GM19043 (cell line): ENCODE results near the gene INSC.

Experiments used
- ATAC-seq: cut with Tn5 transposase; IDR thresholded peaks from one replicate; pipeline ENCODE4 v1.9.1; 2021; ENCODE audit warnings: low read depth; ENCODE audit not compliant: unreplicated experiment

The INSC gene

DNA sequence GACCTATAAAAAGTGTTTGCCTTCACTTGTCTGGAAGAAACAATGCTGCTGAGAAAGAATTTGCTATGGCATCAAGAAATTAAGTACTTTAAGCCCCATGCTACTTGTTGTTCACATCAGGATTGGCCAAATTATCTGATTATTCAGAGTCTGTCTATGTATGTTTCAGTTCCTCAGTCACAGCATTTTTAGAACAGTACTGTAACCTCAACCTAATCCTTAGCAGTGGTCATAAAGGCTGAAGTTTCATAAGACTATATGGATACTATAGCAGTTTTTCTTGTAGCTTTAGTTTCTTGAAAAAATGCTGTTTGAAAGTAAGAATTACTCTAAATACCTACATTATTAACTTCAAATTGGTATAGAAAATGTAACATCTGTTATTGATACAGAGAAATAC lies 153.9 kb downstream of the INSC start:
- ATAC-seq, result no peak

- ATAC-seq, result no peak
These were observed 160.4 kb downstream of the INSC start for GRCh38 chr11:15275141-15275540.

DNA sequence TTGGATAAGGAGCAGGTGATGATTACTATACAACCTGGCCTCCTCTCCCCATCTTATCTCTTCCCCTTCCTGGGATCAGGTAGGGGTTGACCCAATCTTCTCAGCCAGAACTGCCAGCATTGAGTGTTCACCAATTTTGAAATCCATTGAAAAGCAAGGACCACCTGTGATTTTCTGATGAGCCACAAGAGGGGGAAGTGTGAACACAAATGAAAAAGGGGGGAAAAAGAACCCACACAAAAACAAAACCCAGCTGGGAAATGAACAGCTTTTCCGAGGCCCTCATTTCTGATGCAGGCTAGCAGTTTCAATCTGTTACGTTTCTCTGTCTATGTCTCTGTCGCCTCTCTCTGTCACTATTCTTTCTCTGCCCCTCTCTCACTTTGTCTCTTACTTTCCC lies 161.9 kb downstream of the INSC start:
- no peak for ATAC-seq

GRCh38 chr11:15278128-15278527 lies 163.4 kb downstream of the INSC start:
- no peak for ATAC-seq

DNA sequence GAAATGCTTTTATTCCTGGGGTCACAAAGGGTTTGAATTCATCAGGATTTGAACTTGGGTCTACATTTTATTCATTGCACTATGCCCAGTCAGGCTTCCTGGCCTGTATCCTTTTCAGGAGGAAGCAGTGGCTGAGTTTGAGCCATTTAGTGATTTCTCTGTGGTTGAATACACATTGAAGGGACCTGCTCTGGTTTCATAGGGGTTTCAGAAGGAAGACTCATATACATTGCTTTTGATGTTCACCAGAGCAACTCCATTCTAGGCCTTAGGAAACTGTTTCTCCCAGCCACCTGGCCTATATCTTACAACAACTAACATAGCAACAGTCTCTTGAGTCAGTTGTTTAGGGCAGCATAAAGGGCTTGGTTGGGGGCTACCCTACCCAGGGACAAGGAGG lies 165.7 kb downstream of the INSC start:
- ATAC-seq, result no peak

DNA sequence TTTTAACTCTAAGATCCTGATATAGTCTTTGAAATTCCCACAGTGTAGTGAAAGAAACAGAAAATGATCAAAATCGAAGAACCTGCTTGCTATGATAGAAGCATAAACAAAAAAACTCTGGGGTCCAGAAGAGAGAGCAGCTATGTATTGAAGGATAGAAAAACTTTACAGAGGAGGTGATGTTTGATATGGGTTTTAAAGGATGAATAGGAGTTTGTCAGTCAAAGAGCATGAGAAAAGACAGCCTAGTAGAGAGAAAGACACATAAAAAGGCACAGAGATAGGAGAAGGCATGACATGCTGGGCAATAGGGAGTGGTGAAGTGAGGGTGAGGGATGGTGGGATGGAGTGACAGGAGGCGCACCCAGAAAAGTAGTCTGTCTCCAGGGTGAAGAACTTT lies 168.0 kb downstream of the INSC start:
- no peak for ATAC-seq

GRCh38 chr11:15286465-15286864 lies 171.7 kb downstream of the INSC start:
- no peak for ATAC-seq

DNA sequence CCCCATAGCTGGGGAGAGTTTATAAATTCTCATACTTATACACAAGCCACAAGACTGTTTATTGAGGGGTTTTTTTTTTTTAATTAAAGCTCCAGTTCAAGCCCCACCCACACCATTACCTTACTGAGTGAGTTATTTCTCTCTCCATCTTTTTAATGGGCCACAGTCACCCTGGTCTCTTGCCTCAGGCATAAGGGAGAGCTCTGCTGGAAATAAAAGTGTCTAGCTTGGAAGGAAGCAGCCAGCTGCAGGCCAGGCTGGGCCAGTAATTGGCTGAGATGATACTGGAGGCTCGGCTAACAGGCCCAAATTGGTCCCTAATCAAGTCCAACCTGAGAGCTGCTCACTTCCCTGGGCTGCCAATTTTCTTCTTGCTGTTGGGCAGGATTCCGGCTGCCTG lies 174.1 kb downstream of the INSC start:
- no peak for ATAC-seq

GRCh38 chr11:15289723-15290122 lies 175.0 kb downstream of the INSC start:
- ATAC-seq, result no peak

DNA sequence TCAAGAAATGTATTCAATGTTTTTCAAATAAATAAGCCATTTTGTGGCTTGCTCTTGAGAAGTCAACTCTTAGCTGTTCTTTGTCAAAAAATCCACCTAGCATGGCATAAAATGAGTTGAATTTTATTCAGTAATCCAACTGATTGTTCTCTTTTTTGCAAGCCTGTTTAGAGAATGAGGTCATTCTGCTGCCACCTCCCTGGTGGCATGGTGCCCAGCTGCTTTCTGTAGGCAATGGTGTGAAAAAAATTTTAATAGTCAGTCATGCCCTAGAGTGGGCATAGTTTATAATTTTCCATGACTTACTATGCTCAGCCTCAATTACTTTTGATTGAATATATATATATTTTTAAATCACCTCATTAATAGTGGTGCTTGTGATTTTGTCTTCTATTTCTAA lies 177.2 kb downstream of the INSC start:
- ATAC-seq, result no peak

GRCh38 chr11:15293975-15294620 lies 179.4 kb downstream of the INSC start:
- no peak for ATAC-seq

- no peak for ATAC-seq
These were observed 181.0 kb downstream of the INSC start for GRCh38 chr11:15295695-15296094.
